Osteoblast (primary cell): ENCODE results near the gene DKC1. TPM values are rescaled to one million over a fixed set of nuclear protein-coding genes. Genes with fewer than 3 reads are reported as not detected.
A peak's percentile ranks its signal among the peaks of the same experiment; 100 is the strongest.

Source experiments
- DNase-seq: peaks from one replicate; pipeline ENCODE4 v3.0.0; 2011; ENCODE audit warnings: low spot score, mixed read lengths; ENCODE audit not compliant: insufficient read length; ENCODE audit errors: missing footprints
- H2AFZ ChIP-seq: 2 replicates; pipeline ENCODE4 v1.6.0; 2011; ENCODE audit warnings: mild to moderate bottlenecking, low read length
- H3K27ac ChIP-seq: 2 replicates; pipeline ENCODE4 v1.5.1; 2011; ENCODE audit warnings: mild to moderate bottlenecking, low read depth, low read length, moderate library complexity
- H3K27me3 ChIP-seq: 2 replicates; pipeline ENCODE4 v1.6.0; 2012; ENCODE audit warnings: mild to moderate bottlenecking, control low read depth, inconsistent platforms, low read length, moderate library complexity; ENCODE audit not compliant: insufficient read depth
- H3K36me3 ChIP-seq: 2 replicates; pipeline ENCODE4 v1.5.1; 2011; ENCODE audit warnings: mild to moderate bottlenecking, low read length, control low read depth, moderate library complexity; ENCODE audit not compliant: insufficient read depth
- H3K4me1 ChIP-seq: 2 replicates; pipeline ENCODE4 v1.5.1; 2011; ENCODE audit warnings: mild to moderate bottlenecking, low read length, control low read depth, moderate library complexity; ENCODE audit not compliant: insufficient read depth
- H3K4me2 ChIP-seq: 2 replicates; pipeline ENCODE4 v1.6.0; 2011; ENCODE audit warnings: mild to moderate bottlenecking, low read length; ENCODE audit not compliant: insufficient read depth
- H3K4me3 ChIP-seq: fragments of 200-600 bp; sonication (generic); 3 replicates; pipeline ENCODE4 v1.5.1; 2012; ENCODE audit warnings: mild to moderate bottlenecking, low read length, inconsistent platforms; ENCODE audit not compliant: insufficient read depth
- H3K79me2 ChIP-seq: 2 replicates; pipeline ENCODE4 v1.6.0; 2012; ENCODE audit warnings: mild to moderate bottlenecking, low read length, control low read depth, inconsistent platforms; ENCODE audit not compliant: insufficient read depth
- H3K9me3 ChIP-seq: 2 replicates; pipeline ENCODE4 v1.5.1; 2011; ENCODE audit warnings: low read depth, low read length, control low read depth
- H4K20me1 ChIP-seq: 2 replicates; pipeline ENCODE4 v1.6.0; 2012; ENCODE audit warnings: mild to moderate bottlenecking, low read length, control low read depth; ENCODE audit not compliant: insufficient read depth
- total RNA-seq: library from RNA; depleted of rRNA; stranded (reverse); fragments of >200 nt; gene quantifications from 2 replicates; pipeline ENCODE4 v1.2.3, GENCODE V29; 2012
- TF ChIP-seq, protein P1 (sequence below): IDR thresholded peaks from 2 replicates; pipeline ENCODE4 v1.5.1; 2011; ENCODE audit warnings: mild to moderate bottlenecking, low read depth, low read length, moderate library complexity; ENCODE audit errors: extremely low read depth

Gene DKC1
- total RNA-seq, 1 donor, result 30.8 TPM

GRCh38 chrX:154731881-154732280 is 30.8 kb upstream of the DKC1 start:
- H2AFZ ChIP-seq, result no peak overlapping the region
- no peak for DNase-seq
- H4K20me1 ChIP-seq, result no peaks in the 10 kb centered on the region
- H3K27ac ChIP-seq, result peak overlapping the region; percentile 73
- TF ChIP-seq, protein P1, sequence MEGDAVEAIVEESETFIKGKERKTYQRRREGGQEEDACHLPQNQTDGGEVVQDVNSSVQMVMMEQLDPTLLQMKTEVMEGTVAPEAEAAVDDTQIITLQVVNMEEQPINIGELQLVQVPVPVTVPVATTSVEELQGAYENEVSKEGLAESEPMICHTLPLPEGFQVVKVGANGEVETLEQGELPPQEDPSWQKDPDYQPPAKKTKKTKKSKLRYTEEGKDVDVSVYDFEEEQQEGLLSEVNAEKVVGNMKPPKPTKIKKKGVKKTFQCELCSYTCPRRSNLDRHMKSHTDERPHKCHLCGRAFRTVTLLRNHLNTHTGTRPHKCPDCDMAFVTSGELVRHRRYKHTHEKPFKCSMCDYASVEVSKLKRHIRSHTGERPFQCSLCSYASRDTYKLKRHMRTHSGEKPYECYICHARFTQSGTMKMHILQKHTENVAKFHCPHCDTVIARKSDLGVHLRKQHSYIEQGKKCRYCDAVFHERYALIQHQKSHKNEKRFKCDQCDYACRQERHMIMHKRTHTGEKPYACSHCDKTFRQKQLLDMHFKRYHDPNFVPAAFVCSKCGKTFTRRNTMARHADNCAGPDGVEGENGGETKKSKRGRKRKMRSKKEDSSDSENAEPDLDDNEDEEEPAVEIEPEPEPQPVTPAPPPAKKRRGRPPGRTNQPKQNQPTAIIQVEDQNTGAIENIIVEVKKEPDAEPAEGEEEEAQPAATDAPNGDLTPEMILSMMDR, result no peak
- H3K79me2 ChIP-seq, result no peaks in the 10 kb centered on the region
- no peak overlapping the region for H3K4me2 ChIP-seq
- H3K9me3 ChIP-seq, result no peaks in the 10 kb centered on the region
- H3K4me3 ChIP-seq, result no peak overlapping the region
- H3K4me1 ChIP-seq, result peaks cover 79% of the 10 kb centered on the region
- no peaks in the 10 kb centered on the region for H3K27me3 ChIP-seq
- H3K36me3 ChIP-seq, result no peaks in the 10 kb centered on the region

DNA sequence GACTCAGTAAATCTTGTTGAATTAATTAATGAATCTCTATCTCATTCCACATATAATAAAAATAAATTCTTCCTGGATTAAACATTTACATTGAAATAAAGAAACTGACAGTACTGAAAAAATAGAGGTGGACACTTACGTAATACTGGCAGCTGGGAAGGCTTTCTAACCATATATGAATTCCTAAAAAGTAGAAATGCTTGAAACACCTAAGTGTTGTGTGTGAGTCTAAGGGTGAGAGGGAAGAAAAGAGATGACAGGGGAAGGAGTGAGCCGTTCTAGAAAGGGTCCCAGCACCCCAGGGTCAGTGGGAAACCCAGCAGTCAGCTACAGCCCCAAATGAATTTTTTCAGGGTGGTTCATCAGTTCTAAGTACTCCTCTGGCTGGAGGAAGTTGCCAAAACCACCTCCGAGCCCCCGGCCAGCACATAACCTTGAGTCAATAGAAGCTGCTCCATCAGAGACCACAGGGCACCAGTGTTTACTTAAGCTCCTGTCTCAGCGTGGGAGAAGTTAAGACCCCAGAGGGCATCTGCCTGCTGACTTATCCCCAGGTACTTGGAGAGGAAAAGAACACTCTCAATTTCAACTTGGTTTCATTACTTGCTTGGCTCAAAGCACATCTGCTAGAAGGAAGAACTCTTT is 30.1 kb upstream of the DKC1 start:
- no peak overlapping the region for H3K4me3 ChIP-seq
- DNase-seq, result no peak
- peak overlapping the region; percentile 73 for H3K27ac ChIP-seq
- no peaks in the 10 kb centered on the region for H3K9me3 ChIP-seq
- no peaks in the 10 kb centered on the region for H3K36me3 ChIP-seq
- H2AFZ ChIP-seq, result no peak overlapping the region
- peaks cover 75% of the 10 kb centered on the region for H3K4me1 ChIP-seq
- H3K79me2 ChIP-seq, result no peaks in the 10 kb centered on the region
- H4K20me1 ChIP-seq, result no peaks in the 10 kb centered on the region
- TF ChIP-seq, protein P1, result no peak
- no peaks in the 10 kb centered on the region for H3K27me3 ChIP-seq
- H3K4me2 ChIP-seq, result peak overlapping the region; percentile 33

DNA sequence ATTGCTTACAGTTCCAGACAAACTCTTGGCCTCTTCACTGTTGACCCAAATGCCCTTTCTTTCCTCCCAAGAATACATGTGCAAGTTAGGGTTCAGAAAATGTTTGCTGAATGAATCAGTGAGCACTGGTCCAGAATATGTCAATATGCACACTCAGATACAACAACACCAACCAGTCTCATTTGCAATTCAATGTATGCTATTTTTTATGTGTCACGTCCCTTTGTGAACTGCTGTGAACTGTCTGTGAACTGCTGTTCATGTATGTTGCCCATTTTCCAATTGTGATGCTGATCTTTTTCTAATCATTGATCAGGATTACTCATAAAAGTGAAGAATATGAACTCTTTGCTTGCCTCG is 29.6 kb upstream of the DKC1 start:
- Histone ChIP-seq H3K4me1 (peaks cover 71% of the 10 kb centered on the region), H3K36me3 (no peaks in the 10 kb centered on the region), H3K4me2 (peak overlapping the region; percentile 33), H3K9me3 (no peaks in the 10 kb centered on the region), H2AFZ (no peak overlapping the region), H3K27me3 (no peaks in the 10 kb centered on the region), H4K20me1 (no peaks in the 10 kb centered on the region), H3K4me3 (no peak overlapping the region), H3K27ac (peak overlapping the region; percentile 73), H3K79me2 (no peaks in the 10 kb centered on the region)
- TF ChIP-seq, protein P1, result no peak
- DNase-seq, result no peak

DNA sequence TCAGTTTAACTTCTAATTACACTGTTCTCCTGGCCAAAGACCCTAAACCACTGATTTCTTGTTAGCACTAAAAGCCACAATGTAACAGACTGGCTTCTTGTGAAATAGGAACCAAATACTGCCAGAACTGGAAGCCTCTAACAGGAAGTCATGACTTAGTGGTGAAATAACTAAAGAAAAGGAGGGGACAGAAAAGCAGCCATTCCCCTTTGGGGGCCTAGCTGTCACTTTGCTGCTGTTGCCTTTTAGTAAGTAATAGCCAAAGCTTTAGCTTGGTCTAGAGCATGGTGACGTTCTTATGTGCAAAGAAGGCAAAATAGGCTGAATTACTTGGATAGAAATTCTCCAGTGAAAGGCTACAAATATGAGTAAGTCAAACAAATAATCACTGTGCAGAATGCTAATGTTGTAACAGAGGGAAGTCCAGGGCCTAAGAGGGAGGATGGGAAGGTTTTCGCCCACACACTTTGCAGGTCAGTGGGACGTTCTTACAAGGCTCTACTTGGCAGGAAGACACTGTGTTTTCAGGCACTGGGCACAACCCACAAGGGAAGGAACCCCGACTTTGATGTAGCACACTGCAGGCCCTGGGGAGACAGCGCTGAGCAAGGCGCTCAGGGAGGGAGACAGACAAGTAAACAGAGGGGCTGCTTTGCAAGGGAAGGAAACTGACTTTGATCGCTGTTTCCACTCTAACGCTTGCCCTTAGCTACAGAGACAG is 28.4 kb upstream of the DKC1 start:
- H3K4me3 ChIP-seq, result no peak overlapping the region
- no peaks in the 10 kb centered on the region for H3K27me3 ChIP-seq
- TF ChIP-seq, protein P1, result no peak
- no peaks in the 10 kb centered on the region for H3K36me3 ChIP-seq
- no peak for DNase-seq
- H3K9me3 ChIP-seq, result no peaks in the 10 kb centered on the region
- H4K20me1 ChIP-seq, result no peaks in the 10 kb centered on the region
- H3K4me2 ChIP-seq, result peak overlapping the region; percentile 33
- no peaks in the 10 kb centered on the region for H3K79me2 ChIP-seq
- peak overlapping the region; percentile 32 for H2AFZ ChIP-seq
- H3K4me1 ChIP-seq, result peaks cover 67% of the 10 kb centered on the region
- H3K27ac ChIP-seq, result peak overlapping the region; percentile 73
